Stimulated activated CD4-positive, alpha-beta T cell treated with anti-CD3 and anti-CD28 coated beads, Interleukin-2, amount 100 ng/mL, for 4 hours (primary cell): ENCODE results near the gene NKAIN2.
"Not testable (repeated sequence)": the region's sequence is repeated elsewhere in the genome, so short reads cannot be mapped to it uniquely, and the experiment has no call there.

Source experiments
- DNase-seq: peaks from one replicate; pipeline ENCODE4 v3.0.0-alpha.2; 2020; ENCODE audit warnings: low read depth

The NKAIN2 gene

DNA sequence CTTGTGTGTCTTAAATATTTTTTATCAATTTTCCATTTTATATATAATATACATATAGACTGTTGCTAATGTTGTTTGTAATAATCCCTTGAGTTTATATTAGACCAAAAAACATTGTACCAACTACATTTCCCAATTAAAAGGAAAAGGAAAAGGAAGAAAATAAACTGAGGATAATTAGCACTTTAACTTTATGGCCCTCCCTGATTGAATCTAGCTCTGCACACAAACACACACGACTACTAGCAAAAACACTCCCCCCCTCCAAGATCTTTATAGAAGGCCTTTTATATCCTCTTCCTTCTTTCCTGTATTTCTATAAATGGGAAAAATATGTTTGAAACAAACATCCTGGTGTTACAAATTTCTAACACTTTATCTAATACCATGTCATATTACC lies 276.8 kb downstream of the NKAIN2 start:
- no peak for DNase-seq

DNA sequence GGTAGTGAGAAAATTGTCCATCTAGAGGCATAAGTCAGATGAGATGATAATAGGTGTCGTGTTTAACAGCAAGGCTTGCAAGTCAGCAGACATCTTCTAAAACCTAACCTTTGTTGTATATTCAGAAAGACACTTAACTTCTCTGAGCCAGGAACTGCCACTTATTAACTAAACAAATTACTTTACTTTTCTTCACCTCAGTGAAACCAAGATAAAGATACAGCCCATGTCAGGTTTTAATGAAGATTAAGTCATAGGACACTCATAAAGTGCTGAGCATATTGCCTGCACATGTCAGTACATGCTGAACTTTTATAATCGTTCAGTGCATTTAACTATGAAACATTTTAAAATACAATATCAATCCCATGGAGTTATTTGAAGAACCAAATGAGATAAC lies 286.8 kb downstream of the NKAIN2 start:
- DNase-seq, result no peak

- DNase-seq, result no peak
Observed at GRCh38 chr6:124099520-124099919, 295.9 kb downstream of the NKAIN2 start.

DNA sequence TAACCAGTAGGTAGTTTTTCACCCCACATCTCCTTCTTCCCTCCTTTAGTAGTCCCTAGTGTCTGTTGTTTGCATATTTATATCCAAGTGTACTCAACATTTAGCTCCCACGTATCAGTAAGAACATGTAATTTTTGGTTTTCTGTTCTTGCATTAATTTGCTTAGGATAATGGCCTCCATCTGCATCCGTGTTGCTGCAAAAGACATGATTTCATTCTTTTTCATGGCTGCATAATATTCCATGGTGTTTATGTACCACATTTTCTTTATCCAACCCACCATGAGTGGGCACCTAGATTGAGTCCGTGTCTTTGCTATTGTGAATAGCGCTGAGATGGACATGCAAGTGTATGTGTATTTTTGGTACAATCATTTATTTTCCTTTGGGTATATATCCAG lies 306.8 kb downstream of the NKAIN2 start:
- no peak for DNase-seq

DNA sequence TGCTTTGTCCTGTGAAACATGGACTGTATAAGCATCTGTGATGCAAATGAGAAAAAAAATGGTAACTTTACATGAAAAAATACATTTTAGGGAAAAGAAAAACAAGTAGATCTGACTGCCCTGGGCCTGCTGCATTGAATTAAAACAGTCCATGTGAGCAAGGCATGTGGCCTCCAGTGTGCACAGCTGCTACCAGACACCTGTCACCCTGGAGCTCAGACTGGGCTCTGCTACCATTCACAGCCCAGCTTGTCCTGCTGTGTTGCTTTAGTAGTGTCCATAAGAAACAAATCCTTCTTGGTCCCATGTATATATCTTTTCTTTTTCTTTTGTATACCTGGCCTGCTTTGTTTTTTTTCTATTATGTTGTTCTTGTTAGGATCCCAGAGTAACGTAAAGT lies 315.9 kb downstream of the NKAIN2 start:
- no peak for DNase-seq

DNA sequence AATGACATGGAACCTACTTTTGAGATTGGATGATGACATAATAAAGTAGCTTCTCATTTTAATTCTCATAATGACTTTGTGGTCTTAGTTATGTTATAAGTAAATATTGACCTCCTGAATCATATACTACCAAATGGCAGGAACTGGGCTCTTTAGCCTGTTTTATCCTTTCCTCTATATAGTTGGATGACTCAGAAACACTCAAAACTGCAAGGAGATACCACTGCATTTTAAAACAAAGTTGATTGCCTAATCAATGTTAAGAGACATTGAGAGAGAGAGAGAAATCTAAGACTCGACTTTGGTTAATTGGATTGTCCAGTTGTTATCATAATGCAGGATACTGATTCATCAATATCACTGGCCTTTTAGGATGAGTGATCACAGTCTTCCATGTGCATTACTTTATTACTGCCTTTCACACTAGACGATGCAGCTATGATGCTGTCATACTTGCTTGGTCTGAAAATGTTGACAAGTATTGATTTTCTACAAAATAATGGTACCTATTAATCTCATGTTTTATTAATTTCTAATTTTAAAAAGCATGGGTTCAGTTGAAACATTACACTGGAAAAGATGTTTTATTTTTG lies 320.0 kb downstream of the NKAIN2 start:
- DNase-seq, result no peak

GRCh38 chr6:124131259-124131658 lies 327.6 kb downstream of the NKAIN2 start:
- DNase-seq, result no peak

DNA sequence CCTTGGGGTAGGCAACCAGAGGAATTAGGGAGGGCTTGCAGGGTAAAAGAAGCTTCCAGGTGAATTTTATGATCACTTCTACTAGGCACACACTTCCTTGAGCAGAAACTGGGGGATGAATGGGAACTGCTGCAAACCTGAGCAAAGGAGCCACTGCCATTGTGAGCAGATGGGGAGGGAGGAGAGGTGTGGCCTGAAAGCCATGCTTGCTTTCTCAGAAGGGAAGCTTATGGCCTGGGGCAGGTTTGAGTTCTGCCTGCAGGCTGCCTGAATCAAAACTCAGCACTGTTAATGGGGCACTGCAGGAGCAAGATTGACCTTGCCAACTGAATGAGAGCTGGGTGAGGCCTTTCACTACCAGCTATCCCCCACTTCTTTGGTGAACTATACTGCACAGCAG lies 328.1 kb downstream of the NKAIN2 start:
- no peak for DNase-seq

DNA sequence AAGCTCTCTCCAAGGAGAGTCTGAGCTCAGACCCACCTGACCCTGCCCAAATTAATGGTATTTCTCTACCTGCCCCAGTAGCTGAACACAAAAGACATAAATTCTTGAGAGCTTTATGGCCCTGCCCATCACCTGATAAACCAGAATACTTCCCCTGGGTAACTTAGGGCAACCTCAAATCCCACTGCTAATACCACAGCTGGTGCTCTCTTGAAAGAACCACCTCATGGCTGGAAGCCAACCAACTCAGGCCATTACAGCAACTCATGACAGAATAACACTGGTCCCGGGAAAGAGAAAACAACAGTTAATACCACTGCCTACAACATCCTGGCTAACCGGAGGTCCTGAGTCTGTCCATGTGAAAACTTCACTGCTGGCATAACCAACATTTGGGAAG lies 328.6 kb downstream of the NKAIN2 start:
- no peak for DNase-seq

DNA sequence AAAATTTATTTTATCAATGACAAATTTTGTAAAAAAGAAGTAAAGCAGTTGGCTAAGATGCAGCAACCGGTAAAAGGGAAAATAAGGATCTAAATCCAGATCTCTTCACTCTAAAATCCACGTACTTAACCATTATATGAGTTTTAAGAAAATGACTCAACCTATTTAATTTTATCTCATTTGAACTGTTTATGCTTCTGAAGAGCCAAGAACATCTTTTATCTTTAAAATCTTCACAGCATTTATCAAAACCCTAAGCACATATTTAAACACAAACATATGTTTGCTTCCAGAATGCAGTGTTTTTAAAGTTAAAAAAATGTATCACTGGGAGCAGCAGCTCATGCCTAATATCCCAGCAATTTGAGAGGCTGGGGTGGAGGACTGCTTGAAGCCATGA lies 339.2 kb downstream of the NKAIN2 start:
- DNase-seq, result no peak

- DNase-seq, result no peak
Observed at GRCh38 chr6:124143435-124143834, 339.8 kb downstream of the NKAIN2 start.

DNA sequence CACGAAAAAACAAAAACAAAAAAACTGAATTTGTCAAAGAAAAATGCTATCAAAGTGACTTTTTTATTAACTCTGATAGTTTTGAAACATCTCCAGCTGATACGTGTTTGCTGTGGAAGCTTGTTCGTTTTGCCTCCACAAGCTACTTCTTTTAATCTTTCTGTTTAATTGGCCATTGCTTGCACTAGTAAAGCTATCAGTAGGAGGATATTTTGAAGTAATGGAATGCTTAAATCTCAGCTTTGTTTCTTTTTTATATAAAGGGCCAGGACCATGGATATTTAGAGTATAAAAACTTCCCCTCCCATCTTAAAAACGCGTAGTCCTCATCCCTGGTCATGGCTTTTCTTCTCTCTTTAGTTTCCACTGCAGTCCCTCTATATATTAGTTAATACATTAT lies 344.0 kb downstream of the NKAIN2 start:
- no peak for DNase-seq

DNA sequence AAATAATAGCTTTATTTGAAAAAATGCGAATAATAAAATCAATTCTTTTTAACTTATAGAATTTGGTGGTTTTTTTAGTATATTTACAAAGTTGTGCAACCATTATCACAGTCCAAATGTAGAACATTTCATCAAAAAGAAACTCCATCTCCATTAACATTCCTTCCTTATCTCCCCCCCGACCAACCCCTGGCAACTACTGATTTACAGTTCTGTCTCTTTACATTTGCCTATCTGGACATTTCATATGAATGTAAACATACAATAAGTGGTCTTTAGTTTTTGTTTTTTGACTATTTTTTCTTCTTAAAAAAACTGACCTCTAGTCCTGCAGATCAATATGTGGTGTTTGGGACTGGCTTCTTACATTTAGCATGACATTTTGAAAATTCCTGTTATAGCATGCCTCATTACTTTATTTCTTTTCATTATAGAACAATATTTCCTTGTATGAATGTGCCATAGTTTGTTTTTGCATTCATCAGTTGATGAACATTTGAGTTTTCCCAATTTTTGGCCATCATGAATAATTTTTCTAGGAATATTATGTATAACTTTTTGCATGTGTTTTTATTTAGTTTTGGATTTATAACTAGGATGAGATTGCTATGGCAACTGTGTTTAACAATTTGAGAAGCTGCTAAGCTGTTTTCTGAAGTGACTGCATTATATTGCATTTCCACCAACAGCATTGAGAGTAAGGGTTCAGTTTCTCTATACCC lies 344.7 kb downstream of the NKAIN2 start:
- no peak for DNase-seq

DNA sequence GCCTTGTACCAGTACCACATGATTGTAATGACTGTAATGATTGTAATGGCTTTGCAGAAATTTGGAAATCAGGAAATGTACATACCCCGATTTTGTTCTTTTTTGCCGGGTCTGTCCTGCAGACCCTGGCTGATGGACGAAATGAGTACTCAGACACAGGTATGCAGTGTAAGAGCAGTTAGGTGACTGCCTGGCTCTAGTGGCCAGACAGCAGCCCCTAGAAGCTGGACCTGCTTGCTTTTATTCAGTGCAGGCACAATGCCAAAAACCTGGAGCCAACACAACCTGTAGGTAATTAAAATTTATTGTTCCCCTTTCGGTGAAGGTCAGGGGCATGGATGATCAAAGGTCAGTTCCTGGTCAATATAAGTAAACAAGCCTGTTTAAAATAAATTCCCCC lies 346.0 kb downstream of the NKAIN2 start:
- DNase-seq, result no peak

- no peak for DNase-seq
Observed at GRCh38 chr6:124158024-124158423, 354.4 kb downstream of the NKAIN2 start.

DNA sequence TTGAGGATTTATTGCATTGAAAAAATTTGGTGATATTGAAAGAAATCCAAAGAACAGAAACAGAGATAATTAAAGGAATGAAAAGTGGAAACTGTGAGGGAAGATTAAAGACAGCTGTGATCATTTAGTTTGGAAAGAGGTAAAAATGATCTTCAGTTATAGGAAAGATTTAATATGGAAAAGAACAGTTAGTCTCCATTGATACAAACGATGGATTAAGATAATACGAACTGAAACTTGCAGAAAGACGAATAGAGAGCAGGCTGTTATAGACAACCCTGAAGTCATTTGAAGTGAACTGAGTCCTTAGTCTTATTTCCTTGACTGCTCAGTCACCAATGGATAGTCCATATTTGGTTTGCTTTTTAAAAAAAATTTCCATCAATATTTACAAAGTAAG lies 360.0 kb downstream of the NKAIN2 start:
- DNase-seq, result no peak

DNA sequence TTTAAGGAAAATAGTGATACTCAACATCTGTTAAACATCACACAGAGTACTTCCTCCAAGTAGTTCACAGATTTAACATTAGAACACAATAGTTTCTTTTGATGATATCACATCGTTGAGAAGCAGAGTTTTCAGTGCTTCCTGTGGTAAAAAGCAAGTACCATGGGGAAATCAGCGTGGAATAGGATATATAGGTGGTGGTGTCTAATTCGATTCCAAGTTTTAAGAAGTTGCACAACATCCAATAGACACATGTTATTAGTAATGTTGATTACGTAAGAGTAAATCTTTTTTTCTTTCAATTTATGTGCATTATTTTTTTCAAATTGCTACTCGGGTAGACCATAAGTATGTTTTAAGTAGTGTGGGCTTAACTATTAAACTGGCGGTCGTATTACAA lies 360.7 kb downstream of the NKAIN2 start:
- no peak for DNase-seq

GRCh38 chr6:124167249-124167648 lies 363.6 kb downstream of the NKAIN2 start:
- DNase-seq, result not testable (repeated sequence)

DNA sequence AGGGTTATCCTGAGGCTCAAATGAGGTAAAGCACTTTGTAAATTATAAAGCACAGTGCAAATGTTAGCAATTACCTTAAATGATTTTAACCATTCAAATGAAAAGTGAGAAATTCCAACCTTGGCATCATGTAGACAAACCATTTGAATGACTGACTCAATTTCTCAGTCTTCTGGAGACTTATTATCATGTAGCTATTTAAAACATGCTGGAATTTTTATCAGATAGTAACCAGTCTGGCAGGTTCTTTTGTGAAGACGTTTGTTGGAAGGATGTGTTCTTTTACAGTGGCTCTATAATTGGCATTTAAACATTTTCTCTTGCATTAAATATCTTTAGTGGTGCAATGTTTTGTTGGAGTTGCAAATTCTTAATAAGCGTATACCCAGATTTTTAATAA lies 386.6 kb downstream of the NKAIN2 start:
- DNase-seq, result no peak

GRCh38 chr6:124193132-124193531 lies 389.5 kb downstream of the NKAIN2 start:
- no peak for DNase-seq

- DNase-seq, result no peak
Observed at GRCh38 chr6:124197148-124197547, 393.5 kb downstream of the NKAIN2 start.

DNA sequence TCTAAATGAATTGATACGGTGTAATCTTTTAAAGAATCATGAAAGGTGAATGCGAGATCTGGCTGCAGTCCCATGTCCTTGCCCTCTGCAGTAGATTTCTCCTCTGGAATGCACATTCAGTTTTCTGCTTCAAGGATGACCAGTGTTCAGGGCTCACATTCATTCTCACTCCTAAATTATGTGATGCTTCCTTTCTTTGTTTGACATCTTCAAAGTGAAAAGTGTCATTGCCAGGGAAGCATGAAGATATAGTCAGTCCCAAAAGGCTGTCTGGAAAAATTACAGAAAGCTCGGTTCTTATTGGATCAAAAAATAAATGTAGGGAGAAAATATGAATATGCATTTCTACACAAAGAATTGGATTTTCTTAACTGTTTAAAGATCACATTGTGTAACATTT lies 395.6 kb downstream of the NKAIN2 start:
- no peak for DNase-seq

DNA sequence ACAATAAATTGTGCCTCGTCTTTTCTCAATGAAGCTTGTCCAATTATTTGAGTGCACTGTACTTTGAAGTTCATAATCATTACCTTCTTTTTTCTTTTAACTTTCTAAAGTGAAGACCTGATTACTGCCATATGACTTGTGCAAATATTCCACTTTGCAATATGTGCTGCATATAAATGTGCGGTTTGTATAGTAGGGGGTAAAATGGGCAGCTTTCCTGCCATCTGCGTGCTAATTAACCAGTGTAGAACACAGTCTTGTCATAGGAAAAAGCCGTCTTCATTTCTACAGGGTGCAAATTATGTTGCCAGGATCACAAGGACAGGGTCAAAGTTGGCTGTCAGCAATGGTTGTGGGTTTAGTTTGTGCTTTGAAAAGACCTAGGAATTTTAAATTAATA lies 397.0 kb downstream of the NKAIN2 start:
- DNase-seq, result no peak

- no peak for DNase-seq
Observed at GRCh38 chr6:124203101-124203811, 399.6 kb downstream of the NKAIN2 start.
